Gastroesophageal sphincter (tissue), 3 donors: ENCODE results near the gene METTL25B.

Experiments used
- POLR2A ChIP-seq, 2 donors: fragments of 450-650 bp; IDR thresholded peaks; one replicate each; pipeline ENCODE4 v1.6.1; 2017; ENCODE audit warnings: antibody characterized with exemption in 2 of 2, mild to moderate bottlenecking in 2 of 2, moderate library complexity in 1 of 2
- POLR2AphosphoS5 ChIP-seq: sonication (generic); formaldehyde crosslinking; IDR thresholded peaks from one replicate; pipeline ENCODE4 v1.6.1; 2017; ENCODE audit warnings: antibody characterized with exemption
- TF ChIP-seq, protein P1 (sequence below), 4 experiments: fragments of 200-600 bp in 2 of 4; fragments of 450-650 bp in 2 of 4; sonication (generic) in 1 of 4; IDR thresholded peaks; one replicate each; pipeline ENCODE4 v1.5.1; 2017 to 2019; ENCODE audit warnings: antibody characterized with exemption in 4 of 4, mild to moderate bottlenecking in 2 of 4, moderate library complexity in 2 of 4

DNA sequence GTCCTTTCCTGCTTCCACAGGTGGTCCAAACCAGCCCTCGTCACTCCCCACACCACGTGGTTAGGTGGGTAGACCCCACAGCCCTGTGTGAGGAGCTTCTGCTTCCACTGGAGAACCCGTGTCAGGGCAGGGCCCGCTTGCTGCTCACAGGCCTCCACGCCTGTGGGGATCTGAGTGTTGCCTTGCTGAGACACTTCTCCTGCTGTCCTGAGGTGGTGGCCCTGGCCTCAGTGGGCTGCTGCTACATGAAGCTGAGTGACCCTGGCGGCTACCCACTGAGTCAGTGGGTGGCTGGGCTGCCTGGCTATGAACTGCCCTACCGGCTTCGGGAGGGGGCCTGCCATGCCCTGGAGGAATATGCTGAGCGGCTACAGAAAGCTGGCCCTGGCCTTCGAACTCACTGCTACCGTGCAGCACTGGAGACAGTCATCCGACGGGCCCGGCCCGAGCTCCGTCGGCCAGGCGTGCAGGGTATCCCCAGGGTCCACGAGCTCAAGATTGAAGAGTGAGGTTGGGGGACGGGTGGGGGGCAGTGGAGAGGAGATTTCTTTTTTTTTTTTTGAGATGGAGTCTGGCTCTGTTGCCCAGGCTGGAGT is 5.8 kb downstream of the METTL25B start:
- TF ChIP-seq, protein P1, sequence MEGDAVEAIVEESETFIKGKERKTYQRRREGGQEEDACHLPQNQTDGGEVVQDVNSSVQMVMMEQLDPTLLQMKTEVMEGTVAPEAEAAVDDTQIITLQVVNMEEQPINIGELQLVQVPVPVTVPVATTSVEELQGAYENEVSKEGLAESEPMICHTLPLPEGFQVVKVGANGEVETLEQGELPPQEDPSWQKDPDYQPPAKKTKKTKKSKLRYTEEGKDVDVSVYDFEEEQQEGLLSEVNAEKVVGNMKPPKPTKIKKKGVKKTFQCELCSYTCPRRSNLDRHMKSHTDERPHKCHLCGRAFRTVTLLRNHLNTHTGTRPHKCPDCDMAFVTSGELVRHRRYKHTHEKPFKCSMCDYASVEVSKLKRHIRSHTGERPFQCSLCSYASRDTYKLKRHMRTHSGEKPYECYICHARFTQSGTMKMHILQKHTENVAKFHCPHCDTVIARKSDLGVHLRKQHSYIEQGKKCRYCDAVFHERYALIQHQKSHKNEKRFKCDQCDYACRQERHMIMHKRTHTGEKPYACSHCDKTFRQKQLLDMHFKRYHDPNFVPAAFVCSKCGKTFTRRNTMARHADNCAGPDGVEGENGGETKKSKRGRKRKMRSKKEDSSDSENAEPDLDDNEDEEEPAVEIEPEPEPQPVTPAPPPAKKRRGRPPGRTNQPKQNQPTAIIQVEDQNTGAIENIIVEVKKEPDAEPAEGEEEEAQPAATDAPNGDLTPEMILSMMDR (IDR thresholded peaks at IDR 0.05) = no peak
- no peak for TF ChIP-seq POLR2AphosphoS5
- no peak for TF ChIP-seq POLR2A (IDR thresholded peaks at IDR 0.05)
